ENCODE measurements around the gene JAG2. TPM values are rescaled to one million over a fixed set of nuclear protein-coding genes. Genes with fewer than 3 reads are reported as not detected.

JAG2 gene
- 10 to 100 TPM; 20.4 to 21.3 TPM for total RNA-seq
- polyA plus RNA-seq (ENCODE audit: insufficient read depth, low read depth, low replicate concordance) = 12.9 TPM
- long read RNA-seq, donor 1 = 0 reads
- long read RNA-seq, donor 2 = 0 reads

DNA sequence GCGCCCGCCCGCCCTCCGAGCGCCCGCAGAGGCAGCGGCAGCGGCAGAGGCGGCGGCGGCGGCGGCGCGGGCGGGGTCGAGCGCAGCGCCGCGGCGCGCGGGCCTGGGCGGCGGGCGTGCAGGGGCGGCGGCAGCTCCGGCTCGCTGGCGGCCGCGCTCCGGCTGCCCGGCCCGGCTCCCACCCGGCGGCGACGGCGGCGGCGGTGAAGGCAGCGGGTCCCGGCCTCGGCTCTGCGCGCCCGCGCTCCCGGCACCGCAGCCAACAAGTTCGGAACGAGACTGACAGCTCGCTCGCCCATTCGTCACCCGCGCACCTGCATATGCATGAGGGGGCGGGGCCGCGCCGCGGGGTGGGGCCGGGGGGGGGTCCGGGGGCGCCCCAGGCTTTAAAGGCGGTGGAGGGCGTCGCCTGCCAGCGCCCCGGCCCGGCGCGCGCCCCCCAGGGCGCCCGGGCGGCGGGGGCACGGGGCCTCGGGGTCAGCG is at the start of gene JAG2:
Gene JAG2, minus strand, starts transcription at position 281 of the 483 bp plus-strand sequence. CDS start 356 bp downstream, outside the sequence.
- H3K4me1 ChIP-seq = peaks cover 4% of the 10 kb centered on the region
- peak; percentile 82 for DNase-seq

DNA sequence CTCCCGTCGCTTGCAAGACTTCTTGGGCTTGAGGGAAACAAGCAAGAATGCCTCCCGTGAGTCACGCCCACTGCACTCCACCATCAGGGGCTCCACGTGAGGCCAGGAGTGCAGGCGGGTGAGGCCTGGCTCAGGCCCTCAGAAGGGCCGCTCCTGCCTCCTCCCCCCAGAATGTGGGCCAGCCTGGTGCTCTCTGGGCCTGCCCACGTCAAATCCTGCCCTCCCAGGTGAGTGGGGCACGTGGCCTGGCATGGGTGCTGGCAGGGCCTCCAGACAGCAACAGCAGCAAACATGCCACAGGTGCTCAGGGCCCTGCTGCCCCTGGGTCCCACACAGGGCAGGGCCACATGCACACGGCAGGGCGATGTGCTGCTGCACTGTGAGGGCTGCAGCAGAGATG is 49.2 kb upstream of the JAG2 start:
- no peaks in the 10 kb centered on the region for H3K9me3 ChIP-seq
- WGBS, 2 donors = 91 to 93% methylated on average over 2 to 11 of the region's 11 CpGs
- H3K27ac ChIP-seq = no peak overlapping the region
- H3K4me1 ChIP-seq = no peaks in the 10 kb centered on the region
- no peaks in the 10 kb centered on the region for H3K27me3 ChIP-seq
- H3K36me3 ChIP-seq (ENCODE audit: low read depth, missing control alignments) = no peaks in the 10 kb centered on the region
- no peak overlapping the region for H3K4me3 ChIP-seq
- no peak for TF ChIP-seq POLR2A (IDR thresholded peaks at IDR 0.05)
- TF ChIP-seq, protein P1, sequence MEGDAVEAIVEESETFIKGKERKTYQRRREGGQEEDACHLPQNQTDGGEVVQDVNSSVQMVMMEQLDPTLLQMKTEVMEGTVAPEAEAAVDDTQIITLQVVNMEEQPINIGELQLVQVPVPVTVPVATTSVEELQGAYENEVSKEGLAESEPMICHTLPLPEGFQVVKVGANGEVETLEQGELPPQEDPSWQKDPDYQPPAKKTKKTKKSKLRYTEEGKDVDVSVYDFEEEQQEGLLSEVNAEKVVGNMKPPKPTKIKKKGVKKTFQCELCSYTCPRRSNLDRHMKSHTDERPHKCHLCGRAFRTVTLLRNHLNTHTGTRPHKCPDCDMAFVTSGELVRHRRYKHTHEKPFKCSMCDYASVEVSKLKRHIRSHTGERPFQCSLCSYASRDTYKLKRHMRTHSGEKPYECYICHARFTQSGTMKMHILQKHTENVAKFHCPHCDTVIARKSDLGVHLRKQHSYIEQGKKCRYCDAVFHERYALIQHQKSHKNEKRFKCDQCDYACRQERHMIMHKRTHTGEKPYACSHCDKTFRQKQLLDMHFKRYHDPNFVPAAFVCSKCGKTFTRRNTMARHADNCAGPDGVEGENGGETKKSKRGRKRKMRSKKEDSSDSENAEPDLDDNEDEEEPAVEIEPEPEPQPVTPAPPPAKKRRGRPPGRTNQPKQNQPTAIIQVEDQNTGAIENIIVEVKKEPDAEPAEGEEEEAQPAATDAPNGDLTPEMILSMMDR (IDR thresholded peaks at IDR 0.05) = no peak
- DNase-seq = no peak
- intact Hi-C loops (cut with DNase I; ENCODE audit: low total_unique reads) = no loop called here

More for the DNA sequence above, at the start of gene JAG2:
- 0% methylated on average over 43 of the region's 84 CpGs; no CpG with 5 or more reads in 1 of the 2 donors for WGBS, 2 donors
- Histone ChIP-seq H3K36me3 (ENCODE audit: low read depth, missing control alignments) (no peaks in the 10 kb centered on the region), H3K4me3 (peak within 1 kb of the TSS; percentile 26 to 32), H3K27me3 (no peaks in the 10 kb centered on the region), H3K27ac (no peak within 1 kb of the TSS), H3K9me3 (no peaks in the 10 kb centered on the region)
- TF ChIP-seq, protein P1 (IDR thresholded peaks at IDR 0.05) = no peak
- no peak for TF ChIP-seq POLR2A (IDR thresholded peaks at IDR 0.05)
- intact Hi-C loops (cut with DNase I; ENCODE audit: low total_unique reads) = no loop called here

DNA sequence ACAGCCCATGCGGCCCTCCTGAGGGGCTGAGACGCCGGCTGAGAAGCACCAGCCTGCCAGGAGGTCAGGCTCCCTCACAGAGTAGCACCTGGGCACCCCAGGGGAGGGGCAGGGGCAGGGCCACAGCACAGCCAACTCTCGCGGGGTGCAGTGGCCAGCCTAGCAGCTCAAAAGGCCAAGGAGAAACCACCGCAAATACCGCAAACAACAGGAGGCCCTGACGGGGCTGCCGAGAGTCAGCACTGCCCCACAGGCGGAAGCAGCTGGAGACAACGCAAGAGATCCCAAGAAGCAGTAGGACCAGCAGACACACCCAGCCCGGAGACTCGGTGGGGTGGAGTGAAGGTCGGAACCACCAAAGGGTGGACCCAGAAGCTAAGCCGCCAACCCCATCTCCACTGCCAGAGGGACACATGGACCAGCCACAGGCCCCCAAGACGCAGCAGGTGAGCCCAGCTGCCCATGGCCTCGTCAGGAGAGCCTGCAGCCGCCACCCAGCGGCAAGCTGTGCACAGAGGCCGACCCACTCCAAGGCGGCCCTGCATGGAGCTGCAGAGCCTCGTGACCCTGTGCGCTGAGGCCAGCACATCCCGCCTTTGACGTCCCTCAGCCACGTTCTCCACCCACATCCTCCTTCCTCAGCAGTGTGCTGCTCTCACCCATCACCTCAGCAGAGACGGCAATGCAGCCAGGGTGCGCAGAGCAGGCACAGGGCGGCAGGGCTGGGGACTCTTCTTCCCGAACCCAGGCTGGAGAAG is 48.1 kb upstream of the JAG2 start:
- Histone ChIP-seq H3K4me1 (no peaks in the 10 kb centered on the region), H3K27ac (no peak overlapping the region), H3K27me3 (no peaks in the 10 kb centered on the region), H3K4me3 (no peak overlapping the region), H3K36me3 (ENCODE audit: low read depth, missing control alignments) (no peaks in the 10 kb centered on the region), H3K9me3 (no peaks in the 10 kb centered on the region)
- intact Hi-C loops (cut with DNase I; ENCODE audit: low total_unique reads) = no loop called here
- no peak for TF ChIP-seq POLR2A (IDR thresholded peaks at IDR 0.05)
- TF ChIP-seq, protein P1 (IDR thresholded peaks at IDR 0.05) = no peak
- peak; percentile 38 for DNase-seq
- 81 to 87% methylated on average over 18 to 28 of the region's 30 CpGs for whole genome bisulfite sequencing, 2 donors

DNA sequence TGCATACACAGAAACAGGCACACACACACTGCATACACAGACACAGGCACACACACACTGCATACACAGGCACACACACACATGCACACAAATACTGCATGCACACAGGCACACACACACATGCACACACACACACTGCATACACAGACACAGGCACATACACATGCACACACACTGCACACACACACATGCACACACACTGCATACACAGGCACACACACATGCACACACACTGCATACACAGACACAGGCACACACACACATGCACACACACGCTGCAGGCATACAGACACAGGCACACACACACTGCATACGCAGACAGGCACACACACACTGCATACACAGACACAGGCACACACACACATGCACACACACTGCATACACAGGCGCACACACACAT is 47.0 kb upstream of the JAG2 start:
- TF ChIP-seq POLR2A (IDR thresholded peaks at IDR 0.05) = no peak
- TF ChIP-seq, protein P1 (IDR thresholded peaks at IDR 0.05) = no peak
- no peaks in the 10 kb centered on the region for H3K36me3 ChIP-seq (ENCODE audit: low read depth, missing control alignments)

More for the DNA sequence above, 47.0 kb upstream of the JAG2 start:
- 84 to 88% methylated on average over 3 of the region's 3 CpGs for WGBS, 2 donors
- Histone ChIP-seq H3K4me1 (no peaks in the 10 kb centered on the region), H3K27me3 (no peaks in the 10 kb centered on the region), H3K27ac (no peak overlapping the region), H3K4me3 (no peak overlapping the region), H3K9me3 (no peaks in the 10 kb centered on the region)
- no peak for DNase-seq
- intact Hi-C loops (cut with DNase I; ENCODE audit: low total_unique reads) = no loop called here

All from testis (tissue), 5 donors.